H1 (cell line): ENCODE measurements around the gene LAG3. TPM values are rescaled to one million over a fixed set of nuclear protein-coding genes. Genes with fewer than 3 reads are reported as not detected.

ENCODE experiments used
- CTCF ChIA-PET: fragments of 300-600 bp; sonication (Branson Sonifier 250); formaldehyde crosslinking; loops from one replicate; lab custom pipeline; 2021; ENCODE audit not compliant: partially characterized antibody; lab: Charles Lee
- POLR2A ChIA-PET: fragments of 300-600 bp; sonication (Branson Sonifier 250); formaldehyde crosslinking; loops from one replicate; lab custom pipeline; 2021; ENCODE audit warnings: inconsistent platforms; ENCODE audit not compliant: partially characterized antibody; lab: Charles Lee
- DNase-seq, 2 experiments: peaks; one replicate each; pipeline versions ENCODE4 v3.0.0 to v3.0.0-alpha.2; 2010 to 2022; ENCODE audit warnings: low spot score in 2 of 2, low read depth in 1 of 2, mixed read lengths in 1 of 2
- FAIRE-seq: peaks from 2 replicates; lab custom pipeline; 2011; peaks lifted over from hg19 to GRCh38; lab: Jason Lieb, UNC
- H2AFZ ChIP-seq: 2 replicates; pipeline ENCODE4 v1.8.1; 2012; ENCODE audit warnings: low read length, inconsistent platforms
- H2AK5ac ChIP-seq: 2 replicates; pipeline ENCODE4 v1.6.1; 2013; ENCODE audit warnings: low read depth, low read length
- H2BK120ac ChIP-seq: replicated peaks from 2 replicates; pipeline ENCODE3; 2013; ENCODE audit warnings: low read depth, low read length, inconsistent platforms
- H2BK12ac ChIP-seq: 2 replicates; pipeline ENCODE4 v1.6.1; 2013; ENCODE audit warnings: low read depth, low read length
- H2BK15ac ChIP-seq: 2 replicates; pipeline ENCODE4 v1.6.1; 2013; ENCODE audit warnings: low read length
- H2BK20ac ChIP-seq: 2 replicates; pipeline ENCODE4 v1.6.1; 2013; ENCODE audit warnings: low read length
- H2BK5ac ChIP-seq: 2 replicates; pipeline ENCODE4 v1.6.1; 2013; ENCODE audit warnings: low read depth, low read length
- H3K14ac ChIP-seq: 2 replicates; pipeline ENCODE4 v1.6.1; 2013; ENCODE audit warnings: inconsistent platforms; ENCODE audit not compliant: insufficient read length
- H3K18ac ChIP-seq: 2 replicates; pipeline ENCODE4 v1.6.1; 2013; ENCODE audit warnings: low read length; ENCODE audit errors: extremely low read depth
- H3K23ac ChIP-seq: 2 replicates; pipeline ENCODE4 v1.6.1; 2013; ENCODE audit warnings: inconsistent platforms; ENCODE audit not compliant: insufficient read length
- H3K23me2 ChIP-seq: 2 replicates; pipeline ENCODE4 v1.6.1; 2013; ENCODE audit warnings: low read depth, low read length
- H3K27ac ChIP-seq: 2 replicates; pipeline ENCODE4 v1.6.1; 2011; ENCODE audit warnings: low read depth, low read length, inconsistent platforms
- H3K27me3 ChIP-seq, 4 experiments: replicated peaks in 1 of 4; 1 replicate in 1 of 4; 2 replicates in 3 of 4; pipeline versions ENCODE4 v1.6.1 to v1.8.1; 2011 to 2013; ENCODE audit warnings: low read length in 3 of 4, mild to moderate bottlenecking in 3 of 4, inconsistent platforms in 2 of 4, mixed read lengths in 2 of 4, moderate library complexity in 1 of 4; ENCODE audit not compliant: control insufficient read depth in 3 of 4, insufficient read depth in 3 of 4; ENCODE audit errors: extremely low read depth in 1 of 4
- H3K36me3 ChIP-seq, 4 experiments: 2 replicates each; pipeline versions ENCODE4 v1.6.1 to v1.8.1; 2011 to 2013; ENCODE audit warnings: mild to moderate bottlenecking in 4 of 4, low read length in 3 of 4, moderate library complexity in 2 of 4, control low read depth in 1 of 4, inconsistent platforms in 1 of 4; ENCODE audit not compliant: insufficient read depth in 4 of 4, control insufficient read depth in 2 of 4
- H3K4ac ChIP-seq: replicated peaks from 2 replicates; pipeline ENCODE3; 2013; ENCODE audit warnings: low read length, low read depth, mixed read lengths, inconsistent platforms; ENCODE audit not compliant: insufficient read length
- H3K4me1 ChIP-seq, 4 experiments: replicated peaks in 1 of 4; 1 replicate in 1 of 4; 2 replicates in 3 of 4; pipeline versions ENCODE4 v1.6.1 to v1.8.1; 2011 to 2013; ENCODE audit warnings: low read length in 3 of 4, inconsistent platforms in 2 of 4, mixed read lengths in 1 of 4; ENCODE audit not compliant: insufficient read depth in 4 of 4, control insufficient read depth in 3 of 4
- H3K4me2 ChIP-seq, 2 experiments: 2 replicates each; pipeline versions ENCODE4 v1.6.1 to v1.8.1; 2011 to 2013; ENCODE audit warnings: low read depth in 2 of 2, low read length in 2 of 2, control low read depth in 1 of 2, inconsistent platforms in 1 of 2, mild to moderate bottlenecking in 1 of 2; ENCODE audit not compliant: insufficient read depth in 1 of 2
- H3K4me3 ChIP-seq, 4 experiments: fragments of 200-600, 300-600 bp in 1 of 4; sonication (generic), shearing (Covaris generic), sonication (Bioruptor Twin) in 1 of 4; 2 replicates each; pipeline versions ENCODE4 v1.5.1 to v1.8.1; 2011 to 2016; ENCODE audit warnings: low read length in 4 of 4, low read depth in 3 of 4, control low read depth in 2 of 4, inconsistent platforms in 2 of 4, mild to moderate bottlenecking in 2 of 4, mixed read lengths in 1 of 4, moderate library complexity in 1 of 4; ENCODE audit not compliant: insufficient read depth in 2 of 4; ENCODE audit errors: extremely low read depth in 1 of 4
- H3K56ac ChIP-seq: replicated peaks from 2 replicates; pipeline ENCODE3; 2013; ENCODE audit warnings: low read depth, mild to moderate bottlenecking, mixed read lengths, low read length, inconsistent platforms; ENCODE audit not compliant: insufficient read length
- H3K79me1 ChIP-seq: 2 replicates; pipeline ENCODE4 v1.6.1; 2013; ENCODE audit warnings: low read depth, low read length, control low read depth
- H3K79me2 ChIP-seq, 2 experiments: 2 replicates each; pipeline versions ENCODE4 v1.6.1 to v1.8.1; 2012 to 2013; ENCODE audit warnings: low read length in 2 of 2, mild to moderate bottlenecking in 2 of 2, inconsistent platforms in 1 of 2; ENCODE audit not compliant: insufficient read depth in 2 of 2, control insufficient read depth in 1 of 2
- H3K9ac ChIP-seq, 4 experiments: replicated peaks in 1 of 4; 1 replicate in 1 of 4; 2 replicates in 3 of 4; pipeline versions ENCODE4 v1.6.1 to v1.8.1; 2011 to 2013; ENCODE audit warnings: low read depth in 3 of 4, low read length in 3 of 4, control low read depth in 2 of 4, mild to moderate bottlenecking in 2 of 4, moderate library complexity in 2 of 4, inconsistent platforms in 1 of 4; ENCODE audit errors: extremely low read depth in 1 of 4
- H3K9me3 ChIP-seq, 2 experiments: 2 replicates each; pipeline versions ENCODE4 v1.6.1 to v1.8.1; 2012 to 2013; ENCODE audit warnings: mild to moderate bottlenecking in 2 of 2, moderate library complexity in 2 of 2, control low read depth in 1 of 2, inconsistent platforms in 1 of 2, low read depth in 1 of 2, low read length in 1 of 2, mixed read lengths in 1 of 2; ENCODE audit not compliant: insufficient read depth in 2 of 2
- H4K20me1 ChIP-seq, 2 experiments: replicated peaks in 1 of 2; 2 replicates each; pipeline versions ENCODE3 to v1.8.1; 2011 to 2013; ENCODE audit warnings: inconsistent platforms in 2 of 2, low read length in 2 of 2, mild to moderate bottlenecking in 1 of 2; ENCODE audit not compliant: insufficient read depth in 2 of 2, control insufficient read depth in 1 of 2
- H4K5ac ChIP-seq: 2 replicates; pipeline ENCODE4 v1.6.1; 2013; ENCODE audit warnings: low read length, low read depth, mixed read lengths, inconsistent platforms; ENCODE audit not compliant: insufficient read length
- H4K8ac ChIP-seq: 2 replicates; pipeline ENCODE4 v1.8.0; 2013; ENCODE audit warnings: mild to moderate bottlenecking, moderate library complexity, low read length, inconsistent platforms; ENCODE audit not compliant: insufficient read depth; ENCODE audit errors: extremely low read depth
- H4K91ac ChIP-seq: replicated peaks from 2 replicates; pipeline ENCODE3; 2013; ENCODE audit warnings: low read length, mixed read lengths, inconsistent platforms; ENCODE audit not compliant: insufficient read length
- WGBS, 2 experiments: shearing (Covaris generic) in 1 of 2; methylation state at CpG; one replicate each; pipeline versions ENCODE4 v1.1.6 to v1.1.7; 2013 to 2015; ENCODE audit warnings: low lambda C conversion rate in 2 of 2, mixed read lengths in 2 of 2, inconsistent platforms in 1 of 2, low coverage in 1 of 2, missing lambda C conversion rate in 1 of 2; ENCODE audit not compliant: insufficient replicate concordance in 2 of 2, insufficient coverage in 1 of 2, insufficient read length in 1 of 2; ENCODE audit errors: extremely low coverage in 1 of 2, missing lambda C conversion rate in 1 of 2; 5-methylcytosine and 5-hydroxymethylcytosine counted together
- polyA plus RNA-seq, 7 experiments: library from polyadenylated mRNA; depleted of rRNA in 3 of 7; stranded (reverse) in 5 of 7; unstranded in 2 of 7; fragments of >200 nt in 5 of 7; fragments of 200-250 nt in 2 of 7; gene quantifications; 1 replicate in 5 of 7; 2 replicates in 1 of 7; 4 replicates in 1 of 7; pipeline versions ENCODE4 v1.2.1 to v1.2.3, GENCODE V29; 2011 to 2013; ENCODE audit warnings: missing spikeins in 2 of 7, mixed read lengths in 2 of 7
- total RNA-seq: library from RNA; stranded (reverse); fragmentation: NEBNext Ultra II Directional; extraction: Animal tissue kit (Norgen Biotek cat#: 25700); gene quantifications from 2 replicates; pipeline ENCODE4 v1.2.1, GENCODE V29; 2021

The LAG3 gene
- total and polyA plus RNA-seq, 2 of the 8 experiments (the other 6 are each of a cell fraction or from before 2014, with no cell fraction given) = 1.1 to 3.1 TPM

- no peak overlapping the region for H4K8ac ChIP-seq
- H3K27ac ChIP-seq = no peak overlapping the region
- no peak overlapping the region for H3K23ac ChIP-seq
- no peak overlapping the region for H2AFZ ChIP-seq
- no peak overlapping the region for H2BK15ac ChIP-seq
- CTCF ChIA-PET = interaction anchor here (1.1 kb wide), 1 partner anchor 115 kb away, joined by 4 read pairs; no protein-coding TSS in a partner anchor
- peaks cover 0 to 3% of the 10 kb centered on the region in 2 experiments; a peak in 1 of 4 replicates for H3K79me2 ChIP-seq
- H3K27me3 ChIP-seq = no peaks in the 10 kb centered on the region
- POLR2A ChIA-PET = interaction anchor here (0.6 to 2.8 kb wide), 2 partner anchors 40 to 391 kb away, joined by 3 to 7 read pairs; partner anchors contain the start of gene ZNF384
- H3K23me2 ChIP-seq = peaks cover 6% of the 10 kb centered on the region
- no peak overlapping the region for H2BK12ac ChIP-seq
- H4K91ac ChIP-seq = no peak overlapping the region
- H2AK5ac ChIP-seq = no peak overlapping the region
- H3K18ac ChIP-seq = no peak overlapping the region
- no peak for FAIRE-seq
- no peak overlapping the region for H3K4me2 ChIP-seq
- H3K79me1 ChIP-seq = peaks cover 2% of the 10 kb centered on the region; the same call in 1 of the 2 replicates
- H3K4ac ChIP-seq = no peak overlapping the region
- H4K5ac ChIP-seq = no peak overlapping the region
- H2BK5ac ChIP-seq = no peak overlapping the region
- no peak overlapping the region for H3K56ac ChIP-seq
- H4K20me1 ChIP-seq = no peaks in the 10 kb centered on the region
- H3K9me3 ChIP-seq = no peaks in the 10 kb centered on the region
- H3K4me1 ChIP-seq = peaks cover 0 to 2% (median under 1%) of the 10 kb centered on the region in 4 experiments; a peak in 3 of 7 replicates
- no peak overlapping the region for H3K14ac ChIP-seq
- peaks cover 0 to 34% (median 25%) of the 10 kb centered on the region in 4 experiments; a peak in 7 of 8 replicates for H3K36me3 ChIP-seq
- H2BK120ac ChIP-seq = no peak overlapping the region
- no peak overlapping the region for H3K9ac ChIP-seq
- no peak overlapping the region for H2BK20ac ChIP-seq
- 98% methylated on average over 17 of the region's 18 CpGs; no CpG with 5 or more reads in 1 of the 2 experiments for WGBS, 2 experiments
- DNase-seq = no peak
- H3K4me3 ChIP-seq = no peak overlapping the region
Observed at GRCh38 chr12:6729186-6729585, 43.1 kb upstream of the LAG3 start.
